HG03460 (cell line): ENCODE data around the gene ARHGAP19.
"Not testable (repeated sequence)": the region's sequence is repeated elsewhere in the genome, so short reads cannot be mapped to it uniquely, and the experiment has no call there.

Source experiments
- ATAC-seq: cut with Tn5 transposase; IDR thresholded peaks from one replicate; pipeline ENCODE4 v1.9.1; 2021; ENCODE audit not compliant: unreplicated experiment

Gene ARHGAP19

DNA sequence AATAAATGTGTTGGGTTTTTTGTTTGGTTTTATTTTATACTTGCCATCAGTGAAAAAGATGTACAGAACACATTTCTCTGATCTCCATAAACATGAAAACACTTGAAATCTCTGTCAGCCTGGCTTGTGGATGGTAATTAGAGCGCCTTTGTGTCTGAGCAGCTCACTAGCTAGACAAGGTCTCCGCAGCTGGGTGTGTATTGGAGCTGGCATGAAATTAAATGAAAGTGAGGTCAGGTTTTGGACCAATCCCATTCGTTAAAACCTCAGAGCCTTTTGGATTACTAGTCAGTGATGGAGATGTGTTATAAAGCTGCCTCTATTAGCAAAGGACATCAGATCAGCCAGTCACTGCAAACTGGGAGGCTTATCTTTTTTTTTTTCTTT, 29.4 kb upstream of the ARHGAP19 start:
- no peak for ATAC-seq

DNA sequence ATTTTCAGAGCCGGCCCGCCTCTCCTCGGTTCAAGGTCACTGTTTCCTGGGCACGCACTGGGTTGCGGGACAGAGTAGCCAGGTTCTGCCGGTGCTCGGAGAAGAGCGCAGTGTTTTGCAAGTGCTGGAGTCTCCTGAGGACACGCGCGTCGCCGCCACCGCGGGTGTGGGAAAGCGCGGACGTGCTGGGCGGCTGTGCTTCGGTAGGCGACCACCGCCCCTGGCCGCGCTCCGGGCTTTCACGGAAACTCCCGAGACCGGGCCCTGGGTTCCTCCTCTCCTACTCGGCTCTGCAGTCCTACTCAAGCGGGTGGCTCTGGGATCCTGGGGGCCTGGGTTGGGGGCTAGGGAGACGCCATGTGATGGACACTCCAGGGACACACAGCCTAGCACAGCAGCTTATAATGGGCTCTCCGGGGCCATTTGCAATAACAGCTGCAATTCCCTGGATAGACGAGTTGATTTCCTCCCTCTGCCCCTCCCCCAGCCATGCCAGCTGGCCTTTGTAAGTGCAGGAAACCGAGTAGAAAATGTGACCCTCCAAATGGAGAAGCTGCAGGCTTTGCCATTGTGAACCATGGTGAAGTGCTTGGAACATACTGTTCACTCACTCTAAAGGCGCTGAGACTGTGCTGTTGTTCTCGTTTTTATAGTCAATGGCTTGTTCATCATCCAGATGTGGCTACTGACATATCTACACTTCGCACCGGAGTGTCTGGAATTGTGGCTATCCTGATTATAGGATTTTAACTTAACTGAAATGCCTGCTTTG, 28.8 kb upstream of the ARHGAP19 start:
- no peak for ATAC-seq

DNA sequence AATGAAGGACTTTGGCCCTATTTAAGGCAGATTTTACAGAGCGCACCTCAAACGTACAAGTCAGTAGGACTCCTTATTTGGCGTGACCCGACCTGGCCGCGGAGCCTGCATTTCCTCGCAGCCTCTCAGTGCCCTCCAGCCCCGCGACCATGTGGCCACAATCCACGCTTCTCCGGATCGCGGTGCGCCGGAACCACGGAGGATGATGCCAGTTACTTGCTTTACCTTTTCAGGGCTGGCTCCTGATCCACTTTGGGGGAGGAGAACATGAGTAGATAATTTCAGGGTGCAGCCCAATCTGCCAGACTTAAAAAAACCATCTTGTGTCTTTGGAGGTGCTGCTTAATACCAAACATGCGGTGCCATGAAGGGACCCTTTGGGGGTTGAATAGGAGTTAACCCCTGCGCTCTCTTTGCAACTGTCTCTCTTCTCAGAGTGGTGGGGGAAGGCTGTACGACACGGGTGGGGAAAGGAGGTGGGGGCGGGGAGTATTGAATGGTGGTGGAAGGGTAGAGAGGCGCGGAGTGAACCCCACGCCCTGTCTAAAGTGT, 28.1 kb upstream of the ARHGAP19 start:
- ATAC-seq, result no peak

DNA sequence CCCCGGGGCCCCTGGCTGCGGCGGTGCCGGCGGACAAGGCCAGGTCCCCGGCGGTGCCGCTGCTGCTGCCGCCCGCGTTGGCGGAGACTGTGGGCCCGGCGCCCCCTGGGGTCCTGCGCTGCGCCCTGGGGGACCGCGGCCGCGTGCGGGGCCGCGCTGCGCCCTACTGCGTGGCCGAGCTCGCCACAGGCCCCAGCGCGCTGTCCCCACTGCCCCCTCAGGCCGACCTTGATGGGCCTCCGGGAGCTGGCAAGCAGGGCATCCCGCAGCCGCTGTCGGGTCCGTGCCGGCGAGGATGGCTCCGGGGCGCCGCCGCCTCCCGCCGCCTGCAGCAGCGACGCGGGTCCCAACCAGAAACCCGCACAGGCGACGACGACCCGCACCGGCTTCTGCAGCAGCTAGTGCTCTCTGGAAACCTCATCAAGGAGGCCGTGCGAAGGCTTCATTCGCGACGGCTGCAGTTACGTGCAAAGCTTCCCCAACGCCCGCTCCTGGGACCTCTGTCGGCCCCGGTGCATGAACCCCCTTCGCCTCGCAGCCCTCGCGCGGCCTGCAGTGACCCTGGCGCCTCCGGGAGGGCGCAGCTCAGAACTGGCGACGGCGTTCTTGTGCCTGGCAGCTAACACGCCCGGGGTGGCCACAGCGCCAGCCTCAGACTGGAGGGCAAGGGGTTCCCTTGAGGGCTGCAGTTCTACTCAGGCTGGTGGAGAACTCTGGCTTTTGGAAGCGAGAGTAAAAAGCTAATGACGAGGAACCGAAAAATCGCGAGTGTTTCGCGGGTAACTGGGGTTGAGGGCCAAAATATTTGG, 27.4 kb upstream of the ARHGAP19 start:
- peak; percentile 43 for ATAC-seq

DNA sequence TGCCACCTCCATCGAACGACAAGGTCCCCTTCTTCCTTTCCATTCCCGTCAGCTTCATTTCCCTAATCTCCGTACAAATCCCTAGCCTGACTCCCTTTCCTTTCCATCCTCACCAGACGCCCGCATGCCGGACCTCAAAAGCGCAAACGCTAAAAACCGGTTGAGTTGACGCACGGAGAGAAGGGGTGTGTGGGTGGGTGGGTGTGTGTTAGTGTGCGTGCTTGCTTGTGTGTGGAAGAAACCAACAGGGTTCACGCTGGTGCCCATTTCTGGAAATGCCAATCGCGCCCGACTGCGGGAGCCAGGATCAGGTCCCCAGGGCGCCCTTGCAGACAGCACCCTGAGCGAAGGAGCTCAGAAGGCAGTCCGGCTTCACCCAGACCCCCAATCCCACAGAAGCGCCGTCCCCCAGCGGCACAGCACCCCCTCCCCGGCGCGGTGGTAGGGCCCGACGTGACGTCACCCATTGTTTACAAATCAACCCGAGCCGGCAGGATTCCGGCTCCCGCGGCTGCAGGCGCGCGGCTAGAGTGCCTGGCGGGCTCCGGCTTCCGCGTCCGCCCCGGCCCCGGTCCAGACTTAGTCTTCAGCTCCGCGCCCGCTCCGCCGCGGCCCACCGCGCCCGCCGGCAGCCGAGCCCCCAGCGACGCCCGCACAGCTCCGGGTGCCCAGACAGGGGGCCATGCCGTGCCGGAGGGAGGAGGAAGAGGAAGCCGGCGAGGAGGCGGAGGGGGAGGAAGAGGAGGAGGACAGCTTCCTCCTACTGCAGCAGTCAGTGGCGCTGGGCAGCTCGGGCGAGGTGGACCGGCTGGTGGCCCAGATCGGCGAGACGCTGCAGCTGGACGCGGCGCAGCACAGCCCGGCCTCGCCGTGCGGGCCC, 26.6 kb upstream of the ARHGAP19 start, which contains the start of gene FRAT1:
FRAT1 (plus strand) TSS at position 500 of the 880 bp plus-strand sequence; CDS start at position 683, 183 bp downstream.
- peak; percentile 81 for ATAC-seq

DNA sequence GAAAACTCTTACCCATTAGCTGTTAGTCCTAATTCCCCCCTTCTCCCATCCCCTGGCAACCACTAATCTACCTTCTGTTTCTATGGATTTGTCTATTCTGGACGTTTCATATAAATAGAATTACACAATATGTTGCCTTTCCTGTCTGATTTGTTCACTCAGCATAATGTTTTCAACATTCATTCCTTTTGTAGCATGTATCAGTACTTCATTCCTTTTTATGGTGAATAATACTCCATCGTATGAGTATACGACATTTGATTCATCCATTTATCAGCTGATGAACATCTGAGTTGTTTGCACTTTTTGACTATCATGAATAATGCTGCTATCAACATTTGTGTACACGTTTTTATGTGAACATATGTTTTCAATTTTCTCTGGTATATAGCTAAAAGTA, 22.2 kb upstream of the ARHGAP19 start:
- ATAC-seq, result no peak

DNA sequence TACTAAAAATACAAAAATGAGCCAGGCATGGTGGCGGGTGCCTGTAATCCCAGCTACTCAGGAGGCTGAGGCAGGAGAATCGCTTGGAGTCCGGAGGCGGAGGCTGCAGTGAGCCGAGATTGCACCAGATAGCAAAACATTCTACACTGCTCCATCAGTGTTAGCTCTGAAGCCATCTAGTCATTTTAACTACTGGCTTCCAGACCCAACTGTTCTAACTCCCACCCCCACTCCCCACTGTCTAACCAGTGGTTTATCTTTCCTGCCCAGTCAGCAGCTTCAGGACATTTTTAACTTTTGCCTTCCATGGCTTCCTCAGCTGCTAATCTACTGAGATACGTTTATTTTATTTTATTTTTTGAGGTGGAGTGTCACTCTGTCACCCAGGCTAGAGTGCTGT, 20.5 kb upstream of the ARHGAP19 start:
- ATAC-seq, result no peak

DNA sequence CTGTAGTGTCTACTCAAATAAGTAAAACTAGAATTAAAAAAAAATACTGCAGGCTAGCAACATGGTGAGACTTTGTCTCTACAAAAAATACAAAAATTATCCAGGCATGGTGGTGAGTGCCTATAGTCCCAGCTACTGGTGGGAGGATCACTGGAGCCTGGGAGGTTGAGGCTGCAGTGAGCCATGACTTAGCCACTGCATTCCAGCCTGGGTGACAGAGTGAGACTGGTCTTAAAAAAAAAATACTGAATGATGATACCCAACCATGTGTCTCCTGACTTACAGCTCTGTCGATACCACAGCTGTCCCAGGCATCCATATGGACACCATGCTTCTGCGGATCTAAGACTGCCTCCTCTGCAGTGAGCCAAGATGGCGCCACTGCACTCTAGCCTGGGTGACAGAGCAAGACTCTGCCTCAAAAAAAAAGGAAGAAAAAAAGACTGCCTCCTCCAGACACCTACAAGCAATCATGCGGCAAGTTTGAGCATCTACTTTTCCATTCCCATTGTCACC, 18.7 kb upstream of the ARHGAP19 start:
- no peak for ATAC-seq

DNA sequence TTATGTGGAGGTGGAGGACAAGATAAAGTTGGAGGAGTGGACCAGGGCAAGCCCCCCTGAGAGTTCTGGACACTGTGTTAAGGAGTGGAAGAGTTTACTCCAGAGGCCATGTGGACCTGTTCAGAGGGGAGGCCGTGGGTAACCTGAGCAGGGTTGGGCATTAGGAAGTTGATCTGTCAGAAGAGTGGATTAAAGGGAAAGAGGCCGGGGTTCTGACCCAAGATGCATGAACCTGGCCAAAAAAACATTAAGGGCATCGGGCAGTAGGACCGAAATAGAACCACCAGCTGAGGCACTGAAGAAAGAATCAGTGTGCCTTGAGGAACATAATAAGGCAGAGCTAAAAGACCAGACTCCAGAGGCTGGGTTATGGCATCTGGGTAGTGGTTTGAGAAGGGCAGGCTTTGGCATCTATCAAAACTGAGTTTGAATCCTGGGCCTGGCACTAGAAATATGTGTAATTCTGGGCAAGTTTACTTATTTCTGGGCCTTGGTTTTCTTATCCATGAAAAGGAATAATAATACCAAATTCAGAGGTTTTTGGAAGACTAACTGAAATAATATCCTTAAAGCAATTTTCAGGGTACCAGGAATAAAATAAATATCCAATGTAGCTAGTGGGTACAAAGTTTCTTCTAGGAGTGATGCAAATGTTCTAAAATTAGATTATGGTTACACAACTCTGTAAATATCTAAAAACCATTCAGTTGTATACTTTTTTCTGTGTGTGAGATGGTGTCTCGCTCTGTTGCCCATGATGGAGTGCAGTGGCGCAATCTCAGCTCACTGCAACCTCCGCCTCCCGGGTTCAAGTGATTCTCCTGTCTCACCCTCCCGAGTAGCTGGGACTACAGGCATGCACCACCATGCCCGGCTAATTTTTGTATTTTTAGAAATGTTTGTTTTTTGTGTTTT, 15.7 kb upstream of the ARHGAP19 start:
- no peak for ATAC-seq

DNA sequence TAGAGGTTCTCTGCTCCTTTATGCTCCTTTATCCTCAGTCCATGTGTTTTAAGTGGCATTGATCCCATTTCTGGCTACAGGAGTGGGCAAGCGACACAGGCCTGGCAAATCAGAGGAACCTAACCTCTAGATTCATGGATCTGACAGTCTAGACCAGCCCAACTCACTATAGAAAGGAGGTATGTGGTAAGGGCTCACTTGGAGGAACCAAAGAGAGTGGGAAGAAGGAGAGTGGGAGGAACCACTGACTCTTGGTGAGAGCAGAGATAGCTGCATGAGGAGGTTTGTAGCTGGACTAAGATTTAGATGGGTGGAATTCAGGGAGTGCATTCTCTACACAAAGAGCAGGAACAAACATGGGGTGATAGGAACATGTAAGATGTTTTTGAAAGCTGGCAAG, 15.0 kb upstream of the ARHGAP19 start:
- no peak for ATAC-seq

DNA sequence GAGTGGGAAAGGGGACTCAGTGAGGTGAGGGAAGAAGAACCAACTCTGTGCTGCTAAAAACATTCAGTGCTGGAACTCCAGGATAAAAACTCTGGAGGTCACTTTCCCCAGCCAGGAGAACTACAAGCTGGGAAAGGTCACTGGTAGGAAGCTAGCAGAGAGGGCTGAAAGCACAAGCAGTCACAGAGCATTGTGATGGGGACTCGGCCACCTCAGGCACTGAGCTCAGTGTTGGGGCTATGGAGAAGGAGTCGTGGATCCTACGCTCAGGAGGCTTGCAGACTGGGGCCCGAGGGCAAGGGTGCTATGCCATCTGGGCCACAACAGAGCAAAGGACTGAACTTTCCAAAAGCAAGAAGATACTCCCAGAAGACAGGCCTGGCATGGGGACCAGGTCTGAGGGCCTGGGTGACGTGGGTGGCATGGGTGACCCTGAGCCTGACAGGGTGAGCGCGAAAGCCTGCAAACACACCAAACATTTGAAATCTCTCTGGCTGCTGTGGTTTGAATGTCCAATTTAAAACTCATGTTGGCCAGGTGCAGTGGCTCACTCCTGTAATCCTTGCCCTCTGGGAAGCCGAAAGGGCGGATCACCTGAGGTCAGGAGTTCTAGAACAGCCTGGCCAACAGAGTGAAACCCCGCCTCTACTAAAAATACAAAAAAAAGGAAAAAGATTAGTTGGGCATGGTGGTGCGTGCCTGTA, 9.8 kb upstream of the ARHGAP19 start:
- ATAC-seq, result no peak

DNA sequence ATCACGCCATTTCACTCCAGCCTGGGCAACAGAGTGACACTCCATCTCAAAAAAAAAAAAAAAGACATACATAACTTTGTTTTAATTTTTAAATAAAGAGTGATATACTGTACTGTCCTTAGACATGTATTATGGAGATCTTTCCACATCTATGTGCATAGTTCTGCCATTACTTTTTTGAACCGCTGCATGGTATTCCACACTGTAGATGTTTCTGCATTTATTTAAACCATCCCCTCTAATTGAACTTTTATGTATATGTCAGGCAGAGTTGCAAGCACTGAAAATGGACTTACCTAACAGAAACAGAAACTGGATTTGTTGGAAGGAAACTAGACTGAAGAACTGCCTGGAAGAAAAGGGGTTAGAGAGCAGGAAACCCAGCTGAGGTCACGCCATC, 8.5 kb upstream of the ARHGAP19 start:
- ATAC-seq, result no peak

DNA sequence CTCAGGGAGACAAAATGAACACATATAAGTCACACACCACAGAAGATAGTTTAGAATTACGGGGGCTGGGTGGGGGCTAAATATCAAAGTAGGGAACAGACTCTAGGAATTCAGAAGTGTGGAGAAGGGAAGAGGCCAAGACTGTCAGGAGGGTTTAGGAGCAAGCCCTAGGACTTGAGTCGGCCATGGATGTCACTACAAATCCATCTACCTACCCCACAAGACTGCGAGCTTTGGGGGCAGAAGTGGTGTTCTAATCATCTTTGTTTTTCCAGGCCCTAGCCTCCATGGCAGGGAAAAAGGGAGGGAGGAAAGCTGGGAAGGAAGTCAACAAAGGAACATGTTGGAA, 5.8 kb upstream of the ARHGAP19 start:
- ATAC-seq, result no peak

DNA sequence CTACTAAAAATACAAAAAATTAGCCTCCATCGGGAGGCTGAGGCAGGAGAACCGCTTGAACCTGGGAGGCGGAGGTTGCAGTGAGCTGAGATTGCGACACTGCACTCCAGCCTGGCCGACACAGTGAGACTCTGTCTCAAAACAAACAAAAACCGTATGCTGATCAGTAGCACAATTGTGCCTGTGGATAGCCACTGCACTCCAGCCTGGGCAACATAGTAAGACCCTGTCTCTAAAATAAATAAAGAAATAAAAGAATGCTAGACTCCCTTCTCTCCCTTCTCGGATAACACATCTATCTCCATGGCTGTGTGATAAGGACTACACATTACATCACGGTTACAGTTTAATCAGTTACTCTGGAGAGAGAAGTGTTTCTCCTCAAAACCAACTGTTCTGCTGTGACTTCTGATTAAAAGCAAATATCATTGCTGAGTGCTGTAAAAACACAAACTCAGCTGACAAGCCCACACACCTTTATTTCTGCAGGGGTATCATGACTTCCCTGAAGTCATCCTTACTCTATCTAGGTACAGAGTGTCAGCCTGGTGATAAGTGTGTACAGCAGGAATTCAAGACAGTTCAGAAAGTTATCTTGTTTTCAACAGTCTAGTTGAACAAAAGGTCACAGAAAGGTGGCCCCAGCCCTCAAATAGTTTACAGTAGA, 5.3 kb upstream of the ARHGAP19 start:
- ATAC-seq, result no peak

DNA sequence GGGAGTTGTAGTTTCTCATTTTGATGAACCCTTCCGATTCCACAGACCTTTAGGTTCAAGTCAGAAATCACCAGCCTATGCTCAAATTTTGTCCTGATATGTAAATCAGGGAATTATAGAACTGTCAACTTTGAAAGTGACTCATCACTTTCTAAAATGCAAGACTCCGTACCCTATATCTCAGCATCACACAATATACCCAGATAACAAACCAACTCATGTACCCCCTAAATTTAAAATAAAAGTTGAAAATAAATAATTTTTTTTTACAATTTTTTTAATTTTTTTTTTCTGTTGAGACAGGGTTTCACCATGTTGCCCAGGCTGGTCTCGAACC, 393 bp upstream of the ARHGAP19 start:
- ATAC-seq, result no peak

DNA sequence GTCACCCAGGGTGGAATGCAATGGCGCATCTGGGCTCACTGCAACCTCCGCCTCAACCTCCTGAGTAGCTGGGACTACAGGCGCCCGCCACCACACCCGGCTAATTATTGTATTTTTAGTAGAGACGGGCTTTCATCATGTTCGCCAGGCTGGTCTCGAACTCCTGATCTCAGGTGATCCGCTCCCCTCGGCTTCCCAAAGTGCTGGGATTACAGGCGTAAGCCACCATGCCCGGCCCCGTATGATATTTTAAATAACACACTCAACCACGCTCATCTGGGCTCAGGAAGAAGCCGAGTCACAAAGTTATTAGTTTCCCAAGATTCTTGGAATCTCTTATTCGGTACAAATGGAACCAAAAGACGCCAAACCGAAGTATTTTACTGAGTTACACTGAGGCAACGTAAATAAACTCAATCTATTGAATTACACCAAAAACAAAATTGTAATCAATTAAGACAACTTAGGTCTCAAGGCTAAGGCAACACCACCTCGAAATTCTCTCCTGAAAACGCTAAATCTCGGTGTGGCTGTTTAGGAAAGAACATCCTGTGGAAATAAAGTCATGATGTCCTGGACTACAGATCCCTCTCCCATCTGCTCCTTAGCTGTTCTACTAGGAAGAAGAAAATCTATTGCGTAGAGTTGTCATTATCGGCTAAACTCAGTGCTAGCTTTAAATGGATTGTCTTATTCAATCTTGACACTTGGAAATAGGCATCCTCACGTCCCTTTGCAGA, 910 bp downstream of the ARHGAP19 start:
- ATAC-seq, result no peak

DNA sequence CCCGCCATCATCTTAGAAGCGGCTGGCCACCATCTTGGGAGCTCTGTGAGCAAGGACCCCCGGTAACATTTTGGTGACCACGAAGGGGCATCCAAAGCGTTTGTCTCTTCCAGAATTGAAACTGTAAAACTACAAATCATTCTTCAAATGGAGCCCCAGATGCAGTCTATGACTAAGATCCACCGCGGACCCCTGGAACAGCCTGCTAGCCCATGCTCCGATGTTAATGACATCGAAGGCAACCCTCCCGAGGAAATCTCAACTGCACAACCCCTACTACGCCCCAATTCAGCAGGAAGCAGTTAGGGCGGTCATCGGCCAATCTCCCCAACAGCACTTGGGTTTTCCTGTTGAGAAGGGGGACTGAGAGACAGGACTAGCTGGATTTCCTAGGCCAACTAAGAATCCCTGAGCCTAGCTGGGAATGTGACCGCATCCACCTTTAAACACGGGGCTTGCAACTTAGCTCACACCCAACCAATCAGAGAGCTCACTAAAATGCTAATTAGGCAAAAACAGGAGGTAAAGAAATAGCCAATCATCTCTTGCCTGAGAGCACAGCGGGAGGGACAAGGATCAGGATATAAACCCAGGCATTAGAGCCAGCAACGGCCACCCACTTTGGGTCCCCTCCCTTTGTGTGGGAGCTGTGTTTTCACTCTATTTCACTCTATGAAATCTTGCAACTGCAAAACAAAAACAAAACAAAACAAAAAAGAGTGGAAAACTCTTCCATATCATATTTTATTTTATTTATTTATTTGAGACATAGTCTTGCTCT, 1.7 kb downstream of the ARHGAP19 start:
- not testable (repeated sequence) for ATAC-seq
